NCI-H1417 (cell line): ENCODE results near the gene PFKM.

ENCODE experiments used
- DNase-seq, 3 experiments: peaks; one replicate each; lab custom pipeline; 2025; lab: John Stamatoyannopoulos, UW

Gene PFKM

DNA sequence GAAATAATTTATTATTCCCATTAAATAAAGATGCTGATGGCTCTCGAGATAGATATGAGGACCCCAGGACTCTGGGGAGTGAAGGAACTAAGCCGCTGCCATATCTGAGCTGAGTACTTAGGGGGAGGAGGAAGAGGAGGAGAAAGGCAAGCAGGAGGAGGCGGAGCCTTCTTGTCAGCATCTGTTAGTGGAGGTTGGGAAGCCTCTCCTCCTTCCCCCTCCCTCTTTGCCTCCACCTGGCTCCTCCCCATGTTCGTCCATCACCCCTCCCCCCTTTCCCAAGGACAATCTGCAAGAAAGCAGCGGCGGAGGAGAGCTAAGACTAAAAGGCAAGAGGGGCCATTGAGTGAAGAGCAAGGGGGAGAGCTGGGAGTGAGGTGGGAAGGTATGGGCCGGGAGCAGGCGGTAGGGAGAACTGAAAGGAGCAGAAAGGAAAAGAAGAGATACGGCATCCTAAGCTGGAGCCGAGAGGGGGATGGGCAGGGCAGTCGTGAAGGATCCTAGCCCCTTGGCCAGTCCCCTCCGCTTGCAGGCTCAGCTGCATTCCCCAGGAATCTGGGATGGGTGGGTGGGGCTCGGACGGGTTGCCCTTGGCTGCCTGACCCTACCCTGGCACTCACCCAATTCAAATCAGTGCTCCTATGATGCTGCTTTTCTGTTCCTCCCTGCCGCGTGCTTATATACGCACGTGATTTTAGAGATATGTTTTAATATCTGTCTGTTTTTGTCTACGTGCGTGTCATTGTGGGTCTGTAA, at the start of gene PFKM:
TSS of gene PFKM (plus strand) at position 287 of the 756 bp plus-strand sequence. CDS start 3,411 bp downstream, outside the sequence.
- peak; percentile 80 to 93 (median 84) for DNase-seq

DNA sequence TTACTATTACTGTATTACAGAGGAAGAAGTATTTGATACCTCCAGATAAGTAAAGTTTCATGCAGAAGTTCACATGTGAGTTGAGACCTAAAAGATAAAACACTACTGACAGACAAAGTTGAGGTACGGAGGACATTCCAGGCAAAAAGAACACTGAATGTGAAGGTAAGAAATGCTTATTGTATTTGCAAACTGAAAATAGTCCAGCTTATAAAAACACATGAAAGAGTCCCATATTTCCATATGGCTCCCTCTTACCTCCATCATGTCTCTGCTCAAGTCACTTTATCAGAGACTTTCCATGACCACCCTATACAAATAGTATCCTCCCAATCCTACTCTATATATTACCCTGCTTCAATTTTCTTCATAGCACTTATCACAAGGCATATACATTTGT, 49.1 kb upstream of the PFKM start:
- no peak for DNase-seq

DNA sequence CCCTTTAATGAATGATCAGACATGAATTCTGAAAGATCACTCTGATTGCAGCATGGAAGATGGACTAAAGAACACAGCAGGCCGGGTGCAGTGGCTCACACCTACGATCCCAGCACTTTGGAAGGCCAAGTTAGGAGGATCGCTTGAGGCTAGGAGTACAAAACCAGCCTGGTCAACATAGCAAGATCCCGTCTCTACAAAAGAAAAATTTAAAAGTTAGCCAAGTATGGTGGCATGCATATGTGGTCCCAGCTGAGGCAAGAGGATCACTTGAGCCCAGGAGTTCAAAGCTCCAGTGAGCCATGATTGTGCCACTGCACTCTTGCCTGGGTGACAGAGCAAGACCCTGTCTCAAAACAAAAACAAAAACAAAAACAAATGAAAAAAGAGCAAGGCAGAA, 48.4 kb upstream of the PFKM start:
- no peak for DNase-seq

DNA sequence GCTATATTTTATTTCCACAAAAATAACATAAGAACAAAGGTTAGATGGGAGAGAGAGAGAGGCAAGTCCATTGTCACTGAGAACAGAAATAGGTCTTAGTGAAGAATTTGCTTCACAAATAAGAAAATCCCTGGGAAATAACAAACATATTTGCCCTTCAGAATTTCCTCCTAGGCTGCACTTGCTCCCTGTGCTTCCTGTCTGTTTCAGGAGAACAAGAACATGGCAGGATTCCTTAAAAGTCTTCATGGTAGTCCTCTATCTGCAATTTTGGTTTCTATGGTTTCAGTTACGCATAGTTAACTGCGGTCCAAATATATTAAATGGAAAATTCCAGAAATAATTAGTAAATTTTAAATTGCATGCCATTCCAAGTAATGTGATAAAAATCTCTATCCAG, 47.4 kb upstream of the PFKM start:
- no peak for DNase-seq

DNA sequence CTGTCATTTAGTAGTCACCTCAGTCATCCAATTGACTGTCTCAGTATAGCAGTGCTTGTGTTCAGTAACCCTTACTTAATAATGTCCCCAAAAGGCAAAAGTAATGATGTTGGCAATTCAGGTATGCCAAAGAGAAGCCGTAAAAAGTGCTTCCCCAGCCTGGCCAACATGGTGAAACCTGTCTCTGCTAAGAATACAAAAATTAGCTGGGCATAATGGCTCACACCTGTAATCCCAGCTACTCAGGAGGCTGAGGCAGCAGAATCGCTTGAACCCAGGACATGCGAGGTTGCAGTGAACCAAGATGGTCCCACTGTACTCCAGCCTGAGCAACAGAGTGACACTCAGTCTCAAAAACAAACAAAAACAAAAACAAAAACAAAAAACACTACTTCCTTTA, 46.9 kb upstream of the PFKM start:
- no peak for DNase-seq

DNA sequence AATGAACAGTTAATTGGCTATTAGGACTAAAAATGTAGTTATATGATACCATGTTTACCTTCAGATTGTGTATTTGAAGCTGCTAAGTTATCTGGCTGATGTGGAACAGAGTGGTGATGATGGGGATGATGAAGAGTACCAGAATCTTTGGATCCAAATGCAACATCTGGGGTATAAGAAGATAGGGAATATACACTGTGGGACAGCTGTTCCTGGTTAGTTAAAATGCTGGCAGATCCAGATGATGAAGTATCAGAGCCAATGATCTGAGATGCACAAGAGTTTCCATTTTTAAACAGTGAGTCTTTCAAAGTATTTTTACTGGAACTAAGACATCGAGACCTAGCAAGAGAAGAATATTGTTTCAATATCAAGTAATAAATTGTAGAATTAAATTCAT, 44.9 kb upstream of the PFKM start:
- DNase-seq, result no peak

DNA sequence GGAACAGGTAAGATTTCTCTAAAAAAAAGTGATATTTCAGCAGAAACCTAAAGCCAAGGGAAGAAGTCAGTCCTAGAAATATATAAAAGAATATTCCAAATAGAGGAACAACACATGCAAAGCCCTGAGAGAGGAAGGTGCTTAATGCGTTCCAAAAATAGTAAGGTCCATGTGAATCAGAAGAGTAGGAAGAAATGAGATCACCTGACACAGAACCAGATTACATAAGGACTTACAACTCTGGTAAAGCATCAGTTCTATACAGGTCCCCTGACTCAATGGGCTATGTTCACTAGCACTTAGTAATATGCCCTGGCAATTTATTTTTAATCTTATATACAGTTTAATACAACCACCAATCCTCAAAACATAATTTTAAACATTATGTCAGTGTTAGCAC, 43.3 kb upstream of the PFKM start:
- no peak for DNase-seq

DNA sequence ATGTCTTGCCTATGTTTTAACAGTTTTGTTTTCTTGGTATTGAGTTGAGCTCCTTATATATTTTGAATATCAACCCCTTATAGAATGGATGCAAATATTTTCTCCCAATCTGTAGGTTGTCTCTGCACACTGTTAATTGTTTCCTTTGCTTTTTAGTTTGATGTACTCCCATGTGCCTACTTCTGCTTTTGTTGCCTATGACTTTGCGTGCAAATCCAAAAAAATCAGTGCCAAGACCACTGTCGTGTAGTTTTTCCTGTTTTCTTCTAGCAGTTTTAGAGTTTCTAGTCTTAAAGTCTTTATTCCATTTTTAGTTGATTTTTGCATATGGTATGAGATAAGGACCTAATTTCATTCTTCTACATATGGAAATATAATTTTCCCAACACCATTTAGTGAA, 42.1 kb upstream of the PFKM start:
- DNase-seq, result no peak

DNA sequence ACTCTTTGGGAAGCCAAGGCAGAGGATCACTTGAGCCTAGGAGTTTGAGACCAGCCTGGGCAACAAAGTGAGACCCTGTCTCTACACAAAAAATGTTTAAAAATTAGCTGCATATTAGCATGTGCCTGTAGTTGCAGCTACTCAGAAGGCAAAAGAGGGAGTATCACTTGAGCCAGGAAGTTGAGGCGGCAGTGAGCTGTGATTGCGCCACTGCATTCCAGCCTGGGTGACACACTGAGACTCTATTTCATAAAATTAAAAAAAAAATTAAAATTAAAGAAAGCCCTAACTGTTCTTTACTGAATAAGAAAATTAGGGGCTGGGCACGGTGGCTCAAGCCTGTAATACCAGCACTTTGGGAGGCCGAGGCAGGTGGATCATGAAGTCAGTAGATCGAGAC, 40.3 kb upstream of the PFKM start:
- no peak for DNase-seq

DNA sequence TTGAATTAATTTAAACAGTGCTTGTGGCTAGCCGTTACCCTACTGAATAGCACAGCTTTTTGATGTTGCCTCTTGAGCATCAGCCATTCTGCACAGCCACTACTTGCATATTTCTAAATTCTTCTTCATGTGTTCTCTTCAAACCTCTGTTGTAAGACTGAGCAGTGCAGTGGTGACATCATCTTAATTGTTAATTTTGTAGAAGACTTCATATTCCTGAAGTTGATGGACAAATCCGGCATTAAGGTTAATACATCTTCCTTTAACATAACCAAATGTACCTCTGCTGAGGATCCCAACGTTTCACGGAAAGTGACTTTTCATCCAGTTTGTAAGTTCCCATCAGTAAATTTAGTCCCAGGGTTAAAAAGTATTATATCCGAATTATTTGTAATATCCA, 38.9 kb upstream of the PFKM start:
- DNase-seq, result no peak

DNA sequence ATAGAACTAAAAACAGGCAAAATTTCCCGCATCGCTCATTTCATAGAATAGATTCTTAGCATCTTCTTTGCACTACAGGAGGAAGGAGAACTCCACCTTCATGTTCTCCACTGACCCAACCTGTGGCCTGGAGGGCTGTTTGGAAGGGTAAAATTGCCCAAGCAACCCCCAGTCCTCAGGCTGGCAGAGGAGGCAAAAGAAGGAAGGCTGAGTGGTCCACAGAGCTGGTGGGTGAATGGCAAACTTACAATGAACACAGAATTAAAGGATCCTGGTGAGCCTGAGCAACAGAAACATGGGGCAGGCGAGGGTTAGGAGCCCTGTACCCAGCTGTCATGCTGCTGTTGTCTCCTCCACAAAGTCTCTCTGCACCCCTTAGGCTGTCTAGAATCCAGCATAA, 38.3 kb upstream of the PFKM start:
- DNase-seq, result no peak

DNA sequence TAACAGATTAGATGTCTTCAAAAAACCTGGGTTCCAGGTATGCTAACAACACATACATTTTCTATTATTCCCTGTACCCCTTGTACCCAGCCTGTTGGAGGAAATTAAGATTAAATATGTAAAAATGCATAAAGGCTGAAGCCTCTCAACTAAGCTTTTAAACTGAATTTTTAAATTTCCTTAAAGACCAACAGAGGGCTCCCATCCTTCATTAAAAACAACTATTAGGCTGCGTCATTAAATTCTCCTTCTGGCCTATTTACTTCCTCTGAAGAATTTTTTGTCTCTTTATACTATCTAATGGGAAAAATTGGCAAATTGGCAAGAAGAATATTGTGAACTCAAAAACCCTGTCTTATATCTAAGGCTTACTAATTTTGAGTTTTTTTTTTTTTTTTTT, 35.1 kb upstream of the PFKM start:
- DNase-seq, result peak in 1 of 3 experiments; percentile 32

DNA sequence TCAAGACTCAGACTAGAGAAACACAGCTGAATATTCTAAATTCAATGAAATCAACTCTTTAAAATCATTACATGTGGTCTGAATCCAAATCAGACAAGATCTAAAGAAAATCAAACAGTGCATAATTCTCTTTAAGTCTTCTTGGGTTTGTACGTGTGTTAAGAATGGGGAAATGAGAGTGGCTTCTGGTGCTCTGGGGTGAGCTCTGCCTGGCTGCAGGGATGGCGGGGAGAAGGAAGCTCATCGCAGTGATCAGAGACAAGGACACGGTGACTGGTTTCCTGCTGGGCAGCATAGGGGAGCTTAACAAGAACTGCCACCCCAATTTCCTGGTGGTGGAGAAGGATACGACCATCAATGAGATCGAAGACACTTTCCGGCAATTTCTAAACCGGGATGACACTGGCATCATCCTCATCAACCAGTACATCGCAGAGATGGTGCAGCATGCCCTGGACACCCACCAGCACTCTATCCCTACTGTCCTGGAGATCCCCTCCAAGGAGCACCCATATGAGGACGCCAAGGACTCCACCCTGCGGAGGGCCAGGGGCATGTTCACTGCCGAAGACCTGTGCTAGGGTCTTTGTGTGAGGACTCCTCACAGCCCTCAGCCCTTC, 34.2 kb upstream of the PFKM start:
- DNase-seq, result no peak

DNA sequence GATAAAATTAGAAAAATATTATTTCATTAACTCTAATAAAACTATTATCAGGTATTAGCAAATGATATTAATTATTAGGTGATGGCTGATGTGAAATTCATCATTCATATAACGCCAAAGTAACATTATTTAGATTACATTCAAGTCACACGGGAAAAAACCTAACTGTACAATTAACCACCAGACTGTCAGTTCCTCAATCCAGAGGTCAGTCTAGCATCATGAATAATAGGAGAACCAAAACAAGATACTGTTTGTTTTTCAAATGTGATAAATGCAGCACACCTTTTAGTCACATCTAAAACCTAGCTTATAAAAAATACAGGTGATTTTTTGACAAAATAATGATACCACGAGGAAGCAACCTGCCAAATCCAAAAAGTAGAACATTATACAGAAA, 32.8 kb upstream of the PFKM start:
- no peak for DNase-seq

DNA sequence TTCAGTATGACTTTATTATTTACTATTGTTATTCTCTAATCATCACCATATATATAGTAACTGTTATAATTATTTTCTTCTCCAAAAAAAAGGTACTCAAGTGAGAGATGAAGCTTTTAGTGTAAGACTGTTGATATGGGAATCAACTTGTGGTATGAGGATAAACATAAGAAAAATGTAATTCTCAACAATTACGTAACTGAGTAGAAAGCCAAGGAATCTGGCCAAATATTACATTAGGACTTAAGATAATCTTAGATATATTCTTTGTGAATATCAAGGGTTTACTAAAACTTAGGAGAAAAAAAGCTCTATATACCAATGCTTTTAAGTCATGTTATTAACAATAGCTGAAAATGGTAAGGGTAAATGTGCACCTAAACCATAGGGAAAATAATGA, 26.6 kb upstream of the PFKM start:
- no peak for DNase-seq

DNA sequence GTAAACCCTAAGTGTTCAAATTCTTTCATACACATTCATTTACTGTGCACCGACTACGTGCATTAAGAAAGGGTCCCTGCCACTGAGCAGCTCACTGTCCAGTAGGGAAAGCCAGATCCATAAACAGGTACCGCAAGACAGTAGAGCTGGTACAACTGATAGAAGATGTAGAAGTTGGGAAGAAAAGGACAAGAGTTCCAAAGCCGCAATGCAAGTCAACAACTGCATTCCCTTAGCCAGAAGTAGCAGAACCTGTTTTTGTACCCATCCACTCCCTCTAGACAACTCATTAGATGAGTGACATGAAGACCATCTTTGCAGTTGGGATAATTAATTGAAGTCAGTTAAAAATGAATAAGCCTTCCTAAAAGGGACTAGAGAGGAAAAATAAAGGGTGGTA, 14.6 kb upstream of the PFKM start:
- DNase-seq, result peak in 1 of 3 experiments; percentile 50

DNA sequence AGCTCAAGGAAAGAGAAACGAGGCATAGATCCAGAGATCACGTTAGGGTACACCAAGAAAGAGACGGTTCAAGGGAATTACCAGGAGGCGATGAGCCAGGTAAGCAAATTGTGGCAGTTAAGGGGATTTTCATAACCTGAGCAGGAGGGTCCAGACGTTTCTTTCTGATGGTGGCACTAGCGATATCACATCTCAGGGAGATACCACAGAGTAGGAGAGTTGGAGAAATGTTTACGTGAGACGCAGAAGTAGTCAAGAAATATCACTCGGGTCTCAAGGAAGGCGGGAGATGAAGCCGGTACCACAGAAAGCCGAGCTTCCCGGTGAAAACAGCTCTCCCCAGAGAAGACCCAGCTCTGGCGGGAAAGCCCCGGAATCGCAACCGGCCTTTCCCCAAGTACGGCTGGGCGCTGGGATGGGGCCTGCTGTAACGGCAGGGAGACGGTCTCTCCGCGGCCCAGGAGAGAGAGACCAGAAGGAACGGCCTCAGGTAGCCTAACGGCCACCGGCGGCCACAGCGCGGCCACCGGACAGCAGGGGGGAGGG, 13.8 kb upstream of the PFKM start:
- DNase-seq, result peak in 2 of 3 experiments; percentile 52 to 85

DNA sequence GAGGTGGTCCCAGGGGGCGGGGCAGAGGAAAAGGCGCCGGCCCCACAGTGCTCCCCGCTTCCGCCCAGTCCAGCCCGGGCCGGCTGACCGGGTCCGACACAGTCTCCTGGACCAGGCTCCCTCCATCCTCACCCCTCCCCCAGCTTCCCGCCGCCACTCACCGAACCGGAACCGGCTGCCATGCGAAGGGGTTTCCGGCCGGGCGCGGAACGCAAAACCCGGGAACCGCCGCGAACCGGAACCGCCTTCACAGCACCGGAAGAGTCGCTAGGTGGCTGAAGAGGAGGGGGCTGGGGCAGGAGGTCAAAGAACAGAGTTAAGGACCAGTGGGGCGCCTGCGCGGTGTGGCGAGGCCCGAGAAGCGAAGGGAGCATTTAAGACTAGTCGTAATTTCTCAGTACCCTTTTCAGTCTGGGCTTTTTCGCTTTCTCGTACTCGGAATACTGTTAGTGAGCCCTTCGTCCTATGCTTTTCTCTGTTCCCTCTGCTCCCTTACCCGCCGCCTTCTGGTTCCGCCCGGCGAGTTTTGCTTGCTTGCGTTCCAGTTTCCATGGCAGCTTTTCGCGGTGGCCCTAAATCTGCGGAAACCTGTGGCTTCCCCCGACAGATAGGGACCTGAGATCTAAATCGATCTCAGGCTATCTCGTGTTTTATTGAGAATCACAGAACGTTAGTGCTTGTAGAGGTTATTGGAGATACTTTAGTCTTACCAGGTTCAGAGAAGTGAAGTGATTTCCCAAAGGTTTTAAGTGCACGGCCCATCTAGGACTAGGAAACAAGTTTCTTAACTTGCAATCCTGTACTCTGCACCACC, 13.1 kb upstream of the PFKM start, which contains the start of gene SENP1:
TSS of gene SENP1 (minus strand) at position 213 of the 814 bp plus-strand sequence. CDS start 4,607 bp downstream, outside the sequence.
- peak; percentile 93 to 98 (median 98) for DNase-seq

DNA sequence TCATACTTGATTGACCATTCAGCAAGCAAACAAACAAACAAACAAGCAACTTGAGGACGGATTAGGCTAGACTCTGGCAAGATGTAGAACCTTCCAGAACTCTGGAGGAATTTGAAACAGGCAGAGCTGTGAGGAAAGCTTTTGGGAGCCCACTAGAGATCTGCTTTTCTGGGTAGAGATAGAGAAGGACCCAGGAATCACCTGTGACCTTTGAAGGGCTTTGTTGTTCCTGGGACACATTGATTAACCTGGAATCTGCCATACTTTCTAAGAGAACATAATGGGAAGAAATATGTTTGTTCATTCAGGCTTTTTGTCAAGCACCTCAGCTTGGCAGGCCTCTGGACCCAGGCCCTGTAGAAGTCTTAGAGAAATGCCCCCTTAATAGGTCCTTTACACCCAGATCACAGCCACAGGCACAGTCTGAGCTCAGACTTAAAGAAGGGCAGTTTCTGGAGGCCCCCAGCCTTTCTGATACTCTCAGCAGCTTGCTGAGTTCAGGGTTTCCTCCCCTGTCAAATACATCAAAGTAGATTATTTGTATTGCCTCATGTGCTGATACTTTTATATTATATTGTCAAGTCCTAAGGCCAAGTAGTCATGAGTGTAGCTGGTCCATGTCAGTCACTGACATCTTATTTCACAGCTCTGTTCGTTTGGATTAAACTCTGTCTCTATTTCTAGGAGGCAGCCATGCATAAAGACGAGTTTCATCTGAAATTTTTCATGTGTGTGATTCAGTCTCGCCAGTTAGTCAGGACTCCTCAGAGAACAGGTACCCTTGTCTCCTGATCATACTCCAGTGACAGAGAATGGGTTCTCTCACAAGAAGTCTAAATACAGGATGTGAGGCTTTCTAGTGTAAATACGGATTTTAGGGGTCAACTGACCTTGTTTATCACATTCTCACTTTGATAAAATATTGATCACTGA, 12.2 kb upstream of the PFKM start:
- peak in 1 of 3 experiments; percentile 37 for DNase-seq

DNA sequence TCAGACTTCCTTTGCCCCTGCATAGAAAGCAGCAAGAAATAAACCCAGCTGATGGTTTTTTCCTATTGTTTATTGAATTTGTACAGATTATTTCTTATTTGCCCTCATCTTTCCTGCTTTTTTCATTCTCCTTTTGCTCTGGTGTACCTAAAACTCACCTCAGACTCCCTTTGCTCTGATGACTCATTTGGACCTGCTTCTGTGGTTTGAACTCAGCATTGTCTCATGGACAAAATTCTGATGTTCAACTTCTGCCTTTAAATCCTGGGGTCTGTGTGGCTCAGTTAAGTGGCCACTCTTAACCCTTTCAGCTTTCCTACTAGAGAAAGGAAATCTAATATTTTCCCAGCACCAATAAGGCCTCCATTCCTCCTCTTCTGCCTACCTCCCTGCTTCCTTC, 9.7 kb upstream of the PFKM start:
- no peak for DNase-seq

DNA sequence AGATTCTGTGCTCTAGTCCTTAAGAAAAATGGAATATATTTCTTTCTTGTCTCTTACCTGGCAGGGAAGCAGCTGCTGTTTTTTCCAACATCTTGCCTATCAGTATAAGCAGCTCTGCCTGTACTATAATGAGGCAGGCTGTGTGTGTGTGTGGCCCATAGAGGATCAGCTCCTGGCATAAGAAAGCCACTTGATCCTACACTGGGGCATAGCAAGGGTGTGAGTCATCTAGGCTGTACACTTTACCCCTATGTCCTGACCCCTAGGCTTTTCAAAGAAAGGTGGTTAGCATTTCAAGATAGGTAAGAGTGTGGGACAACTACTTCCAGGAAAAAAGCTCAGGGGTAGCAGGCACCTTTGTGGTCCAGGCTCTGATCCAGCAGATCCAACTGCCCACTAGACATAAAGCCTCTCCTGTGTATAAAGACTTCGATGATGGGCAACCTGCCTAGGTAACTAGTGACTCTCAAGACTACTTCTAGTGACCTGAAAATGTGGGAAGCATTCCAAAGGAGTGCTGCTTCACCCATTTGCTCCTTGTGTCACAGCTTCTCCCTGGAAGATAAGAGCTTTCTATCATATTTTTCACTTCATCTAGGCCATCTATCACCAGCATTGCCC, 8.4 kb upstream of the PFKM start:
- DNase-seq, result no peak
